Subcutaneous adipose tissue (tissue), 4 donors: Measurements from ENCODE around the gene IQSEC1. TPM values are rescaled to one million over a fixed set of nuclear protein-coding genes. Genes with fewer than 3 reads are reported as not detected.

Source experiments
- CTCF ChIP-seq: fragments of 450-650 bp; IDR thresholded peaks from one replicate; pipeline ENCODE4 v1.5.1; 2016; ENCODE audit warnings: low read depth, mild to moderate bottlenecking, control low read depth, antibody characterized with exemption, moderate library complexity
- total RNA-seq, 4 donors: library from RNA; depleted of rRNA; stranded (reverse); fragments of >200 nt; gene quantifications; one replicate each; pipeline ENCODE4 v1.1.0, GENCODE V29; 2016

The IQSEC1 gene
- total RNA-seq, 4 donors from 2014 or later = 44.3 to 99.1 (median 51.8) TPM

GRCh38 chr3:12906141-12906915, 166.9 kb downstream of the IQSEC1 start:
- TF ChIP-seq CTCF = no peak

GRCh38 chr3:12905316-12906071, 167.7 kb downstream of the IQSEC1 start:
- no peak for TF ChIP-seq CTCF

GRCh38 chr3:12904951-12905315, 168.3 kb downstream of the IQSEC1 start:
- TF ChIP-seq CTCF = no peak

- TF ChIP-seq CTCF = no peak
These were observed 169.3 kb downstream of the IQSEC1 start for GRCh38 chr3:12903881-12904280.

- TF ChIP-seq CTCF = no peak
These were observed 170.0 kb downstream of the IQSEC1 start for GRCh38 chr3:12903000-12903800.

- no peak for TF ChIP-seq CTCF
These were observed 170.8 kb downstream of the IQSEC1 start for GRCh38 chr3:12902181-12902999.
